ENCODE measurements around the gene DCTPP1.

DCTPP1 gene

GRCh38 chr16:30380072-30380802 is 49.6 kb downstream of the DCTPP1 start:
- no peak for DNase-seq

- no peak for DNase-seq
Measured at GRCh38 chr16:30379158-30379783, 50.6 kb downstream of the DCTPP1 start.

DNA sequence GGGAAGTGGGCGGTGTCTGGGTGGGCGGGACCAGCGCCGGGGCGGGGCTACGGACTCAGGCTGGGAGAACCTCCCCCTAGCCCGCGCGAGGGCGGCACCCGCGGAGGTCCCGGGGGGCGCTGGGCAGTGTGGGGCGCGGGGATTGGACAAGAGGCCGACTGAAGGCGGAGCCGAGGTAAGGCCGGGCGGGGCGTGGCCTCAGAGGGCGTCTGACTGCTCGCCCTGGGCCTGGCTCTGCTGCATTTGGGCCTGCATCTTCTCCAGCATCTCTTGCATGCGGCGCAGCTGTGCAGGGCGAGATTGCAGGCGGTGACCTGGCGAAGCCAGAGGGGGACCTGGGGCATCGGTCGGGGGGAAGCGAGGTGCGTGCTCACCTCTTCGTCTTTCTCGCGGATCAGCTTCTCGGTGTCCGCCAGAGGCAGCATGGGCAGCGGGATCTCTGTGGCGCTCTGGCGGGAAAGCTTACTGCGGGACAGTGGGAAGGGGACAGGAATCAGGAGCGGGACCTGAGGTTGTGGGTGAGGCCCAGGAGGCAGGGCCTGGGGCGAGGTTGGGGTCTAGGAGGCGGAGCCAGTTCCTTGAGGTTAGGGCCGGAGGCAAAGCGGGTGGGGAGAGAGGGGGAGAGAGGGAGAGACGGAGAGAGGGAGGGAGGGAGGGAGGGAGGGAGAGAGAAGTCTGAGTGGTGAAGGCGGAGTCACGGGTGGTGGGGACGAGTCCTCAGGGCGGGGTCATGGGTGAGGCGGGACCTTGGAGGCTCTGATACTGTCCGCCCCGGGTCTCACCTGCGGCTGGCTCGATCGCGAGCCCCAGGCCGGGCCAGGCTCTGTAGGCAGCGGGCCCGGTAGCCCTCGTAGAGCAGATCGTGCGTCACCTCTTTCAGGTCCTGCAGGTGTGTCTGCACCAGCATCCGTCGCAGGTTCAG is 51.3 kb downstream of the DCTPP1 start:
- DNase-seq = peak; percentile 99

DNA sequence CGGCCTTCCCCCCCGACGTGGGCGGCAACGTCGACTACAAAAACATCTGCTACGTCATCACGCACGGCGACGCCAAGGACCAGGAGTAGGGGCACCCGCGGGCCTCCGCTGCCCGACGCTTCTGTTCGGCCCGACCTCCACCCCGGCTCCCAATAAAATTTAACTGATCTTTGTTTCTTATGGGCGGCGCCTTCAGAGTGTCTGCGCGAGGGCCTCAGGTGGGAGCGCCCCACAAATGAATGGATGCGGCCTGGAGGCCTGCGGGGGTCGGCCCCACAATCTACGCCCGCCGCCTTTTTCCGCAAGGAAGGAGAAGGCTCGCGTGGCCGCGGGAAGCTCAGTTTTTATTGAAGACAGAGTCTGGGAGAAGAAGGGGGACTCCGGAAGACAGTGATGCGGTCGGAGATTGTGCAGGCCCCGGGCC is 52.0 kb downstream of the DCTPP1 start:
- DNase-seq = peak; percentile 94

DNA sequence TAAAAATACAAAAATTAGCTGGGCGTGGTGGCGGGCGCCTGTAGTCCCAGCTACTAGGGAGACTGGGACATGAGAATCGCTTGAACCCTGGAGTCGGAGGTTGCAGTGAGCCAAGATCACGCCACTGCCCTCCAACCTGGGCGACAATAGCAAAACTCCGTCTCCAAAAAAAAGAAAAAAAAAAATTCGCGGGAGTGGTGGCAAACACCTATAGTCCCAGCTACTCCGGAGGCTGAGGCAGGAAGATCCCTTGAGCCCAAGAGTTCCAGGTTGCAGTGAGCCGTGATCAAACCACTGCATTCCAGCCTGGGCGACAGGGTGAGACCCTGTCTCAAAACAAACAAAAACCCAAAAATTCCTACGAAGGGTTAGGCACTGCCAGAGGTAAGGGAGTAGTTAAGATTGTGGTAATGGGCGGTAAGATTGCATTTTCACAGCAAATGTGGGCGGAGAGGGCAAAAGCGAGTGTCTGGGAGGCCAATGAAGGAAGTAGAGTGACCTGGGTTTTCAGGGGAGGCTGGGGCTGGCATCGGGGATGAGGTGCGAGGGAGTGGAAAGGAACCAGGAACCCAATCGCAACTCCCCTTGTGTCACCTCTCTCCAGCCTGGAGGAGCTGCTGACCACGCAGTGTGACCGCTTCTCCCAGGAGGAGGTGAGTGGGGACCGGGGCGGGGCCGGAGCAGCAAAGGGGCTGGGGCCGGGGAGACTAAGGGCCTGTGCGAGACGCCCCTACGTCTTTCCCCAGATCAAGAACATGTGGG is 52.6 kb downstream of the DCTPP1 start:
- no peak for DNase-seq

- no peak for DNase-seq
Measured at GRCh38 chr16:30376461-30376902, 53.3 kb downstream of the DCTPP1 start.

- DNase-seq = no peak
Measured at GRCh38 chr16:30375864-30376263, 54.0 kb downstream of the DCTPP1 start.

GRCh38 chr16:30374538-30374937 is 55.3 kb downstream of the DCTPP1 start, which contains the start of gene MYL11:
Gene MYL11 (plus strand): TSS chr16:30374802. CDS start chr16:30374858, 56 bp downstream.
- DNase-seq = no peak
